ENCODE data around the gene NFATC4. TPM values are rescaled to one million over a fixed set of nuclear protein-coding genes. Genes with fewer than 3 reads are reported as not detected.

NFATC4 gene
- total RNA-seq, 2 donors from 2014 or later: 62.0 to 84.5 TPM

GRCh38 chr14:24408764-24409163 lies 40.8 kb downstream of the NFATC4 start:
- H3K27ac ChIP-seq: no peak overlapping the region
- H3K36me3 ChIP-seq: peaks cover 8% of the 10 kb centered on the region
- ATAC-seq (ENCODE audit: insufficient number of reproducible peaks, low FRiP score, low read depth): no peak
- no peaks in the 10 kb centered on the region for H3K27me3 ChIP-seq (replicated peaks; ENCODE audit: insufficient read depth)
- peaks cover 0 to 2% of the 10 kb centered on the region in 2 donors for H3K4me1 ChIP-seq (ENCODE audit: control insufficient read depth in 1 of 2, low read depth in 2 of 2)
- no peak for TF ChIP-seq CTCF (IDR thresholded peaks at IDR 0.05)
- H3K4me3 ChIP-seq: no peak overlapping the region
- no peak for DNase-seq (ENCODE audit: low spot score)
- no peaks in the 10 kb centered on the region for H3K9me3 ChIP-seq

GRCh38 chr14:24409192-24409591 lies 41.2 kb downstream of the NFATC4 start:
- no peaks in the 10 kb centered on the region for H3K4me1 ChIP-seq (ENCODE audit: control insufficient read depth in 1 of 2, low read depth in 2 of 2)
- no peaks in the 10 kb centered on the region for H3K27me3 ChIP-seq (replicated peaks; ENCODE audit: insufficient read depth)
- TF ChIP-seq CTCF (IDR thresholded peaks at IDR 0.05): no peak
- H3K36me3 ChIP-seq: peaks cover 8% of the 10 kb centered on the region
- ATAC-seq (ENCODE audit: insufficient number of reproducible peaks, low FRiP score, low read depth): no peak
- no peak overlapping the region for H3K4me3 ChIP-seq
- no peak for DNase-seq (ENCODE audit: low spot score)
- H3K27ac ChIP-seq: no peak overlapping the region
- H3K9me3 ChIP-seq: no peaks in the 10 kb centered on the region

- Histone ChIP-seq H3K36me3 (peaks cover 12% of the 10 kb centered on the region), H3K27me3 (replicated peaks; ENCODE audit: insufficient read depth) (no peaks in the 10 kb centered on the region), H3K4me1 (ENCODE audit: control insufficient read depth in 1 of 2, low read depth in 2 of 2) (no peaks in the 10 kb centered on the region), H3K9me3 (no peaks in the 10 kb centered on the region), H3K4me3 (no peak overlapping the region), H3K27ac (no peak overlapping the region)
- ATAC-seq (ENCODE audit: insufficient number of reproducible peaks, low FRiP score, low read depth) (no peak), DNase-seq (ENCODE audit: low spot score) (no peak)
- no peak for TF ChIP-seq CTCF (IDR thresholded peaks at IDR 0.05)
Measured at GRCh38 chr14:24409956-24410355, 42.0 kb downstream of the NFATC4 start.

GRCh38 chr14:24411443-24412389 lies 43.7 kb downstream of the NFATC4 start:
- Histone ChIP-seq H3K36me3 (peaks cover 15% of the 10 kb centered on the region), H3K4me1 (ENCODE audit: control insufficient read depth in 1 of 2, low read depth in 2 of 2) (no peaks in the 10 kb centered on the region), H3K4me3 (no peak overlapping the region), H3K27ac (no peak overlapping the region), H3K27me3 (replicated peaks; ENCODE audit: insufficient read depth) (no peaks in the 10 kb centered on the region), H3K9me3 (no peaks in the 10 kb centered on the region)
- peak; percentile 55 for TF ChIP-seq CTCF (IDR thresholded peaks at IDR 0.05)
- ATAC-seq (ENCODE audit: insufficient number of reproducible peaks, low FRiP score, low read depth): peak; percentile 44
- DNase-seq (ENCODE audit: low spot score): no peak

GRCh38 chr14:24414077-24414476 lies 46.1 kb downstream of the NFATC4 start:
- Histone ChIP-seq H3K36me3 (peaks cover 7% of the 10 kb centered on the region), H3K4me1 (ENCODE audit: control insufficient read depth in 1 of 2, low read depth in 2 of 2) (peaks cover 0 to 8% of the 10 kb centered on the region in 2 donors), H3K27me3 (replicated peaks; ENCODE audit: insufficient read depth) (no peaks in the 10 kb centered on the region), H3K27ac (no peak overlapping the region), H3K9me3 (no peaks in the 10 kb centered on the region), H3K4me3 (no peak overlapping the region)
- ATAC-seq (ENCODE audit: insufficient number of reproducible peaks, low FRiP score, low read depth): no peak
- no peak for DNase-seq (ENCODE audit: low spot score)
- TF ChIP-seq CTCF (IDR thresholded peaks at IDR 0.05): no peak

Measured in thoracic aorta (tissue), 2 donors.